Pulmonary artery endothelial cell (primary cell): ENCODE results near the gene KRTAP10-5. TPM values are rescaled to one million over a fixed set of nuclear protein-coding genes. Genes with fewer than 3 reads are reported as not detected.
"Not testable (repeated sequence)": the region's sequence is repeated elsewhere in the genome, so short reads cannot be mapped to it uniquely, and the experiment has no call there.

Experiments
- DNase-seq: peaks from one replicate; pipeline ENCODE4 v3.0.0-alpha.2; 2011; ENCODE audit warnings: low read depth, low spot score
- total RNA-seq: library from RNA; depleted of rRNA; stranded (reverse); fragments of >200 nt; gene quantifications from 2 replicates; pipeline ENCODE4 v1.2.3, GENCODE V29; 2014

The KRTAP10-5 gene
- total RNA-seq, 1 donor from 2014 or later: not detected

GRCh38 chr21:44571844-44572782, 8.3 kb downstream of the KRTAP10-5 start:
- no peak for DNase-seq

GRCh38 chr21:44571296-44571695, 9.1 kb downstream of the KRTAP10-5 start:
- no peak for DNase-seq

DNA sequence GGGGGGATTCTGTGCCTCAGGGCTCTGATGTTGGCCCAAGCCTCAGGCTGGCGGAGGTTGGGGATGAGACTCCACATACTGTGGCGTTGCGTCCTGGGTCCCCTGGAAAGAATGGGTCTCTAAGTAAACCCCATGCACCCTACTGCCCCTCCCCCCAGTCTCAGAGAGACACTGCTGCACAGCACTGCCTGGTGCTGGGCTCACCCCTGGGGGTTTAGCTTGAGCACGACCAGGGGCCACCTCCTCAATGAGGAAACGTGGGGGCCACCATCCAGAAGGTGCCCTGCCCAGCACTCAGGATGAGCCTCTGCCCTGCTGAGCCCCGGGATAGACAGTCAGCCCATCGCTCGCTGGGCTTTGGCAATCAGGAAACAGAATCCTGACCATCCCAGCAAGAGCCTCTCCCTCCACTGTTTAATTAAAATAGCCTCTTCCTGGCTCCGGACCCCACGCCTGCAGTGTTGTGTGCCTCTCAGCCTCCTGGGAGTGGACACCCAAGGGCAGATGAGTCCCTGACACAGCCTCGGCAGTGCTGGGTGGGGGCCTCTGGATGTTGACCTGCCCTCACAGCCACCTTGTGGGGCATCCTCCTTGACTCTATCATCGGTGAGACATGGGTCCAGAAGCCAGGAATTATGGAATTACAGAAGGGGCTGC, 10.4 kb downstream of the KRTAP10-5 start:
- DNase-seq: no peak

GRCh38 chr21:44568667-44569556, 11.5 kb downstream of the KRTAP10-5 start:
- no peak for DNase-seq

DNA sequence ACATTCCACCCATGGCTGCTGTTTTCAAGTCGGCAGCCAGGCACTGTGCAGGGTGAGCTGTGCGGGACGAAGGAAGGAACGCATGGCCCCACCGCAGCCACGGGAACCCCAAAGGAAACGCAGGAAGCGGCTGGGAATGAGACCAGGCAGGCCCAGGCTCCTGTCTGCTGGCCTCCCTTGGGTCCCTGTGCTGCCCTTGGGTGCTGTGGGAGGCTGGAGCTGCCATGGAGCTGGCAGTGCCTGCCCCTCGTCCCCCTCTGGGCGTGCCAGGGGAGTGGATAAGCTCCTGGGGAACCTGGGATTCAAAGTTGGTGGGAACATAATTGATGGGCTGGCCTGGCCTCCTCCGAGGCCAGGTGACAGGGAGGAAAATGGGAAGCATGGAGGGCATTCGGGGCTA, 12.1 kb downstream of the KRTAP10-5 start:
- no peak for DNase-seq

DNA sequence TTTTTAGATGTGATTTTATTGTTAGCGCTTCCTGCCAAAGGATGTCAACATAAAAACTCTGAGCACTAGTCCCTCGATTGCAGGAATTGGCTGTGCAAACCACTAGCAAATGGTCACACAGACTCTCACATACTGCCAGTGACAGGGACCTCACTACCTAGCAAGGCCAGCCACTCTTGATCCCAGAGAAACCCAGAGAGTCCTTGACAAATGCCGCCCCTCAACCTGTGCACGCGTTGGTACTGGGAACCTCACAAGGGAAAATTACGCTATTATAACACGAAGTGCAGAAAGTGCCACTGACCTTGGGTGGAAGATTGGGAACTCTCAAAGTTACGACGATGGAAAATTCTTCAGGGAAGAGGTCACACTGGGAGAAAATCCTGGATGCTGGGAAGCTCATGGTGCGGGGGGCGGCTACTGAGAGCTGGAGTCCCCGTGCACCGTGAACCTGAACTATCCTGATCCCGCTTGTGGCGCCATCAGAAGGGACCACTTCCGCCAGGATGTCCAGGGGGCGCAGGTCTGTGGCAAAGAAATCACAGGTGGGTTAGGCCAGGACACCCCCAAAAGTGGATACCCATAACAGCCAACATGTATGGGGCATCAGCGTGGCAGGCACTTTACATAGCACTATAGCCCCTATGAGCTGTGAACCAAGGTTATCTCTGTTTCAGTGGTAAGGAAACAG, 12.8 kb downstream of the KRTAP10-5 start:
- DNase-seq: no peak

GRCh38 chr21:44566403-44566802, 14.0 kb downstream of the KRTAP10-5 start:
- DNase-seq: no peak

- DNase-seq: no peak
Observed at GRCh38 chr21:44564886-44565598, 15.4 kb downstream of the KRTAP10-5 start.

GRCh38 chr21:44564099-44564498, 16.3 kb downstream of the KRTAP10-5 start:
- DNase-seq: no peak

DNA sequence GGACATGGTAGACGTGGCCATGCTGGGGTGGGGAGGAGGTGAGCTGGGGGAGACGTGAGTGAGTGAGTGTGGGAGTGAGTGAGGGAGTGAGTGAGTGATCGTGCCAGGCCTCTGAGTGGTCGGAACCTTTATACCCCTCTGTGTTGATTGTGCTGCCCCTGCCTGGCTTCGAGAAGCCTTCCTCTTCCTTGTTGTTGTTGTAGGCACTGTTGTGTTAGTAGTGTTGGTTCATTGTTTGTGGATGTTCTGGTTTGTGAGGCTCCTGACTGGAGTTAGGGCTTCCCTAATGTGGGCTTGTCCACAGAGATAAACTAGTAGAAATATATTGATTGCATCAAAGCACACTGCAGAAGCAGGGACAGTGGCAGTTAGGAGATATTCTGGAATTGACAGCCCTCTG, 21.7 kb downstream of the KRTAP10-5 start, which contains the start of gene KRTAP10-3:
Gene KRTAP10-3, minus strand, starts transcription at position 101 of the 400 bp plus-strand sequence. Its CDS starts 80 bp downstream, at position 21.
- DNase-seq: no peak

DNA sequence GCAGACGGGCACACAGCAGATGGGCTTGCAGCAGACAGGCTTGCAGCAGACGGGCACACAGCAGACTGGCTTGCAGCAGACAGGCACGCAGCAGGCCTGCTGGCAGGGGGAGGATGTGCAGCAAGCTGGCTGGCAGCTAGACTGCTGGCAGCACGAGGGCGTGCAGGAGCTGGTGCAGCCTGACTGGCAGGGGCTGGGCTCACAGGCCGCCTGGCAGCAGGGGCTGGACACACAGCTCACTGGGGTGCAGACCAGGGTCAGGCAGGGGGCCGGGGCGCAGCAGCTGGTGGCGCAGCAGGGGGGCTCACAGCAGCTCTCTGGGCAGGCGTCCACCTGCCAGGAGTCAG, 22.1 kb downstream of the KRTAP10-5 start:
- DNase-seq: not testable (repeated sequence)

DNA sequence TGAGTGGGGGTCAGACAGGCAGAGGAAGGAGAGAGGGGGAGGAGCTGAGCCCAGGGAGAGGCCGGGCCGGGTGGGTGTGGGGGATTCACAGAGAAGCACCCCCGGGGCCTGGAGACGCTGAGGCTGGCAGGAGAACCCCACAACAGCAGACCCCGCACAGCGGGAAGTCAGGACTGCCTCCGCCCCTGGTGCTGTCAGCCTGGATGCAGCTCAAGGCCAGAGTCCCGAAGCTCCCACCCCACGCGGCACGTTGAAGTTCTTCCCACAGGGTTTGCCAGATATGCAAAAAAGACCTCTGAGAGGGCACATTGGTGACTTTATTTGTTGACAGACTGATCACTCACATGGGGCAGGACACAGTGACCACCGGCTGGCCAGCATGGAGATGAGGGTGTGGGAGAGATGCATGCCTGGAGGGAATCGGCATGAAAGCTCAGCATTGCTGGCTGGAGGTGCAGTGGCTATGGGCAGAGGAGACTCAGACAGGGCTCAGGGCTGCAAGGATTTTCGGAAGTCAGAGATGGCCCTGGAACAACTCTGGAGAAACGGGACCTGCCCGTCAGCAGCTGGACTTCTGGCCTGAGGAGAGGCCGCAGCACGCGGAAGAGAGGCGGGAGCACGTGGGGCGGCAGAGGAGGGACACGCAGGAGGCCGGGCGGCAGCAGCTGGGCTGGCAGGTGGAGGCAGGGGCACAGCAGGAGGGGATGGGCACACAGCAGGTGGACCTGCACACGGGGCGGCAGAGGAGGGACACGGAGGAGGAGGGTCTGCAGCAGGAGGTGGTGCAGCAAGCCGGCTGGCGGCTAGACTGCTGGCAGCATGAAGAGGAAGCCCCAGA, 22.7 kb downstream of the KRTAP10-5 start:
- DNase-seq: no peak

GRCh38 chr21:44556879-44557278, 23.5 kb downstream of the KRTAP10-5 start:
- DNase-seq: no peak

GRCh38 chr21:44555200-44555875, 25.1 kb downstream of the KRTAP10-5 start:
- no peak for DNase-seq

DNA sequence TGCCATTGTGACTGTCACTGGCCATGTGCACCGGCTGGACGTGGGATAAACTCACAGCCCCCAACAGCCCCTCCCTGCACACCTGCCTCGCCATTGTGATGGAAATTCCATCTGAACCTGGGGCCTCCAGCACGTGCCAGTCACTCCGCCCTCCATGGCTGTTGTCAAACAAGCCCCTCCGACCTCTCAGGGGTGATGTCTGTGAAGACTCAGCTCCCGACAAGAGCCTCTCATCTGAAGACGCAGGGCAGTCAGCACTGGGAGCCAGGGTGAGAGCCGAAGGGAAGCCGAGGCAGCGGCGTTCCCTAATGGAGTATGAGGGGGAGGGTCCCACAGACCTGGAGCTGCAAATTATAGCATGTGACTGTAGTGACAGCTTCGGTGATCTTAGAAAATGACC, 27.7 kb downstream of the KRTAP10-5 start:
- DNase-seq: no peak

DNA sequence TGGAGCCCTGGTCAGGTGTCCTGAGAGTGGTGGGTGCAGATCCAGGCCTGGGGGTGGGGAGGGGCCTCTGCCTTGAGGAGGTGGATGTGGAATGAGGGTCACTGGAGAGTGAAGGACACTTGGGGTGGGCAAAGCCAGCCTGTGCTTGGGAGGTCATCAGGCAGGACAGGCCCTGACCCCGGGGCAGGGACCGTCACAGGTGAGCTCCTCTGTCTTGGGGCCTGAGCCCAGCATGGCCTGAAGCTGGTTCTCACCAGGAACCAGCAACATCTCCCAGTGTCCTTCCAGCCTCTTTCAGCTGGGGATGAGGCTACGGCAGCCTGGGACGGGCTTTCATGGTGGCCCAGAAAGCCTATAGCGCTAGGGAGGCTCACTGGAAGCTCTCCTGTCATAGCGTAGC, 28.3 kb downstream of the KRTAP10-5 start:
- DNase-seq: no peak

GRCh38 chr21:44551340-44551961, 29.0 kb downstream of the KRTAP10-5 start, which contains the start of gene KRTAP10-2:
Gene KRTAP10-2, minus strand, starts transcription at chr21:44551505. Its CDS starts 47 bp downstream, at chr21:44551458.
- DNase-seq: no peak

DNA sequence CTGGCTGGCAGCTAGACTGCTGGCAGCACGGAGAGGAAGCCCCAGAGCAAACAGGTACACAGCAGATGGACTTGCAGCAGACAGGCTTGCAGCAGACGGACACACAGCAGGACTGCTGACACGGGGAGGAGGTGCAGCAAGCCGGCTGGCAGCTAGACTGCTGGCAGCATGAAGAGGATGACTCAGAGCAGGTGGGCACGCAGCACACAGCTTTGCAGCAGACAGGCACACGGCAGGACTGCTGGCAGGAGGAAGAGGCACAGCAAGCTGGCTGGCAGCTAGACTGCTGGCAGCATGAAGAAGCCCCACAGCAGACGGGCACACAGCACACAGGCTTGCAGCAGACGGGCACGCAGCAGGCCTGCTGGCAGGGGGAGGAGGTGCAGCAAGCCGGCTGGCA, 29.6 kb downstream of the KRTAP10-5 start:
- no peak for DNase-seq
